OCI-LY7 (cell line): ENCODE data around the gene FNDC3B. TPM values are rescaled to one million over a fixed set of nuclear protein-coding genes. Genes with fewer than 3 reads are reported as not detected.

Source experiments
- BruUV-seq: library from RNA; stranded (reverse); fragments of 400-500 nt; replicated peaks from 2 replicates; lab custom pipeline; 2021; lab: Mats Ljungman, UMichigan
- CTCF ChIA-PET: fragments of 300-600 bp; sonication (Branson Sonifier 250); formaldehyde crosslinking; loops from one replicate; lab custom pipeline; 2022; ENCODE audit warnings: antibody characterized with exemption; ENCODE audit not compliant: unreplicated experiment; lab: Charles Lee
- POLR2A ChIA-PET: fragments of 300-600 bp; sonication (Branson Sonifier 250); formaldehyde crosslinking; loops from one replicate; lab custom pipeline; 2022; ENCODE audit warnings: antibody characterized with exemption; lab: Charles Lee
- DNase-seq: peaks from one replicate; pipeline ENCODE4 v3.0.0-alpha.2; 2015; ENCODE audit warnings: low spot score
- H2AFZ ChIP-seq: fragments of 200-600 bp; sonication (generic), shearing (Covaris generic); 2 replicates; pipeline ENCODE4 v1.6.1; 2014; ENCODE audit warnings: mild to moderate bottlenecking, antibody characterized with exemption, low read length, moderate library complexity
- H3K27ac ChIP-seq: fragments of 200-600 bp; sonication (generic); 2 replicates; pipeline ENCODE4 v1.5.1; 2014; ENCODE audit warnings: mixed run types, low read depth, mild to moderate bottlenecking, moderate library complexity, low read length, inconsistent platforms; ENCODE audit not compliant: poor library complexity, severe bottlenecking
- H3K36me3 ChIP-seq: fragments of 200-600 bp; sonication (generic); 2 replicates; pipeline ENCODE4 v1.6.1; 2014; ENCODE audit warnings: mild to moderate bottlenecking, antibody characterized with exemption, low read length, moderate library complexity, mixed read lengths; ENCODE audit not compliant: insufficient read depth
- H3K4me1 ChIP-seq: fragments of 200-600 bp; sonication (generic); 2 replicates; pipeline ENCODE4 v1.5.1; 2014; ENCODE audit warnings: mild to moderate bottlenecking, low read length; ENCODE audit not compliant: insufficient read depth, poor library complexity, severe bottlenecking
- H3K4me2 ChIP-seq: fragments of 200-600 bp; sonication (generic); 2 replicates; pipeline ENCODE4 v1.6.1; 2014; ENCODE audit warnings: mild to moderate bottlenecking, low read length
- H3K4me3 ChIP-seq: fragments of 200-600 bp; sonication (generic); 2 replicates; pipeline ENCODE4 v1.5.1; 2014; ENCODE audit warnings: mild to moderate bottlenecking, low read depth, low read length; ENCODE audit not compliant: poor library complexity, severe bottlenecking
- H3K79me2 ChIP-seq: fragments of 200-600 bp; sonication (generic); 2 replicates; pipeline ENCODE4 v1.6.1; 2016; ENCODE audit warnings: low read depth, mild to moderate bottlenecking, low read length, moderate library complexity, mixed read lengths; ENCODE audit not compliant: insufficient read depth
- H3K9me2 ChIP-seq: fragments of 200-600 bp; sonication (generic); 2 replicates; pipeline ENCODE4 v1.6.1; 2016; ENCODE audit warnings: mild to moderate bottlenecking, low read length, mixed read lengths; ENCODE audit not compliant: insufficient read depth
- H3K9me3 ChIP-seq: fragments of 200-600 bp; sonication (generic); 2 replicates; pipeline ENCODE4 v1.6.1; 2014; ENCODE audit warnings: mild to moderate bottlenecking, mixed run types, low read length, mixed read lengths
- H4K20me1 ChIP-seq: fragments of 200-600 bp; sonication (generic); 2 replicates; pipeline ENCODE4 v1.6.1; 2014; ENCODE audit warnings: mild to moderate bottlenecking, antibody characterized with exemption, low read length, moderate library complexity, mixed read lengths; ENCODE audit not compliant: insufficient read depth
- CTCF ChIP-seq: fragments of 200-600 bp; sonication (generic); conservative IDR thresholded peaks from 2 replicates; pipeline ENCODE4 v1.5.1; 2014; ENCODE audit warnings: mild to moderate bottlenecking, antibody characterized with exemption, low read length, moderate library complexity, mixed read lengths
- EZH2phosphoT487 ChIP-seq: fragments of 200-600 bp; sonication (generic); IDR thresholded peaks from 2 replicates; pipeline ENCODE4 v1.6.1; 2018; ENCODE audit warnings: low read depth, borderline replicate concordance, mild to moderate bottlenecking, mixed run types, antibody characterized with exemption, low read length, moderate library complexity, mixed read lengths
- intact Hi-C: fragments of 100-400 bp; cut with micrococcal nuclease; formaldehyde crosslinking; loops from one replicate; pipeline ENCODE4 v1.10.0; 2022; ENCODE audit not compliant: unreplicated experiment
- total RNA-seq, 2 experiments: library from RNA; depleted of rRNA in 1 of 2; stranded (reverse); fragments of >200 nt in 1 of 2; shearing (Covaris generic) in 1 of 2; gene quantifications; 2 replicates each; pipeline ENCODE4 v1.2.3, GENCODE V29; 2014 to 2022

Gene FNDC3B
- total RNA-seq, 2 experiments from 2014 or later: 23.3 to 28.5 TPM

- BruUV-seq: no TSS peak
- no peak overlapping the region for H2AFZ ChIP-seq
- H3K9me3 ChIP-seq: no peaks in the 10 kb centered on the region
- intact Hi-C loops: no loop called here
- CTCF ChIA-PET: no interaction called here
- no peak overlapping the region for H3K27ac ChIP-seq
- H3K79me2 ChIP-seq: no peaks in the 10 kb centered on the region
- POLR2A ChIA-PET: interaction anchor here (0.7 kb wide), 2 partner anchors 103 to 1562 kb away, joined by 4 read pairs; no protein-coding TSS in a partner anchor
- no peak overlapping the region for H3K4me2 ChIP-seq
- H3K4me1 ChIP-seq: no peaks in the 10 kb centered on the region
- no peaks in the 10 kb centered on the region for H3K9me2 ChIP-seq
- no peak for DNase-seq
- no peak overlapping the region for H3K4me3 ChIP-seq
- no peaks in the 10 kb centered on the region; the same call in 1 of the 2 replicates for H3K36me3 ChIP-seq
- H4K20me1 ChIP-seq: no peaks in the 10 kb centered on the region
- no peak for TF ChIP-seq EZH2phosphoT487
- TF ChIP-seq CTCF: no peak
Measured at GRCh38 chr3:172285844-172286243, 246.5 kb downstream of the FNDC3B start.

GRCh38 chr3:172286548-172287148 lies 247.3 kb downstream of the FNDC3B start:
- Histone ChIP-seq H3K79me2 (no peaks in the 10 kb centered on the region), H4K20me1 (no peaks in the 10 kb centered on the region), H3K4me3 (no peak overlapping the region), H3K4me2 (no peak overlapping the region), H3K4me1 (no peaks in the 10 kb centered on the region), H3K9me2 (no peaks in the 10 kb centered on the region), H3K36me3 (no peaks in the 10 kb centered on the region; the same call in 1 of the 2 replicates), H3K9me3 (no peaks in the 10 kb centered on the region), H3K27ac (no peak overlapping the region), H2AFZ (no peak overlapping the region)
- BruUV-seq: no TSS peak
- POLR2A ChIA-PET: interaction anchor here (0.7 to 1.4 kb wide), 4 partner anchors 12 to 1563 kb away, joined by 4 read pairs; no protein-coding TSS in a partner anchor
- CTCF ChIA-PET: no interaction called here
- intact Hi-C loops: no loop called here
- no peak for TF ChIP-seq EZH2phosphoT487
- TF ChIP-seq CTCF: no peak
- DNase-seq: no peak

- no peaks in the 10 kb centered on the region for H3K9me2 ChIP-seq
- no peak overlapping the region for H3K4me3 ChIP-seq
- H3K4me2 ChIP-seq: no peak overlapping the region
- H3K9me3 ChIP-seq: no peaks in the 10 kb centered on the region
- no peak overlapping the region for H3K27ac ChIP-seq
- DNase-seq: no peak
- H3K79me2 ChIP-seq: no peaks in the 10 kb centered on the region
- no peak overlapping the region for H2AFZ ChIP-seq
- H3K36me3 ChIP-seq: no peaks in the 10 kb centered on the region; the same call in 1 of the 2 replicates
- no peaks in the 10 kb centered on the region for H3K4me1 ChIP-seq
- POLR2A ChIA-PET: interaction anchor here (0.6 to 1.4 kb wide), 3 partner anchors 13 to 92 kb away, joined by 3 to 4 read pairs (median 4); no protein-coding TSS in a partner anchor
- CTCF ChIA-PET: no interaction called here
- no peaks in the 10 kb centered on the region for H4K20me1 ChIP-seq
- intact Hi-C loops: no loop called here
- TF ChIP-seq EZH2phosphoT487 (no peak), CTCF (no peak)
- no TSS peak for BruUV-seq
Measured at GRCh38 chr3:172287937-172288477, 248.6 kb downstream of the FNDC3B start.
